ENCODE data around the gene RNF31.

Gene RNF31

DNA sequence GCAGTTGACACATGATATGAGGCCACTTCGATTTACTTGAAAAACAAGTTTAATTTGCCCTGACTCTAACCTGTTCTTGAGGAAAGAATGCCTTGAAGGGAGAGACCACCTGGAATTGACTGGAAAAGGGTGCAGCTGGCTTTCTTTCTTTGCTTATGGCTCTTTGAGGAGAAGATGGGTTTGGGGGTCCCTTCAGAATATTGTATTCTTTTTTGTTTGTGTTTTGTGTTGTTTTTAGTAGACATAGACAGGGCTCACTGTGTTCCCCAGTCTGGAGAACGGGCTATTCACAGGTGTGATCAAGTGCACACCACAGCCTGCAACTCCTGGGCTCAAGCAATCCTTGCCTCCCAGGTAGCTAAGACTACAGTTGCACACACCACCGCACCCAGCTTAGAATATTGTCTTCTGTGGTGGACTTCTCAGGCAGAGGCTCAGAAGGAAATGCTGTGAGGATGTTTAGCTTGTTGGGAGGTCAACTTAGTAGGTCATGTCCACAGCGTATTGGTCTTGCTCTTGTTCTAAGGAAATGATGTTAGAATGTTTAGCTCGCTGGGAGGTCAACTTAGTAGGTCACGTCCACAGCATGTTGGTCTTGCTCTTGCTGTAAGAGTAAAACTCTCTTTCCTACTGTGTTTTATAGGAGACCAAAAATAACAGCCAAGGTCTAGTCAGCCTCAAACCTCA lies 31.0 kb upstream of the RNF31 start:
- no peak for DNase-seq (ENCODE audit: low read depth)

- DNase-seq (ENCODE audit: low read depth) = no peak
Measured at GRCh38 chr14:24117179-24117578, 30.1 kb upstream of the RNF31 start.

GRCh38 chr14:24119691-24120090 lies 27.6 kb upstream of the RNF31 start:
- no peak for DNase-seq (ENCODE audit: low read depth)

- DNase-seq (ENCODE audit: low read depth) = no peak
Measured at GRCh38 chr14:24121210-24121609, 26.1 kb upstream of the RNF31 start.

- DNase-seq (ENCODE audit: low read depth) = no peak
Measured at GRCh38 chr14:24122416-24122815, 24.9 kb upstream of the RNF31 start.

DNA sequence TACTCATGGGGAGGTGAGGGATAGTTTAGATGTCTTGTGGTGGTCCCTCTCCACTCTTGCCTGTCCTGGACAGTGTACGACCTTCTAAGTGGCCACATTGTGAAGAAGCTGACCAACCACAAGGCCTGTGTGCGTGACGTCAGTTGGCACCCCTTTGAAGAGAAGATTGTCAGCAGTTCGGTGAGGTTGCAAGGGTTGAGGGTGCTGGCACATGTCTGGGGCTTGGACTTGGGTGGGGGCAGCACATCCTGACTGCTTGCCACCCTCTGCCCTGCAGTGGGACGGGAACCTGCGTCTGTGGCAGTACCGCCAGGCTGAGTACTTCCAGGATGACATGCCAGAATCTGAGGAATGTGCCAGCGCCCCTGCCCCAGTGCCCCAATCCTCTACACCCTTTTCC lies 24.4 kb upstream of the RNF31 start:
- DNase-seq (ENCODE audit: low read depth) = no peak

GRCh38 chr14:24123424-24124417 lies 23.6 kb upstream of the RNF31 start:
- no peak for DNase-seq (ENCODE audit: low read depth)

DNA sequence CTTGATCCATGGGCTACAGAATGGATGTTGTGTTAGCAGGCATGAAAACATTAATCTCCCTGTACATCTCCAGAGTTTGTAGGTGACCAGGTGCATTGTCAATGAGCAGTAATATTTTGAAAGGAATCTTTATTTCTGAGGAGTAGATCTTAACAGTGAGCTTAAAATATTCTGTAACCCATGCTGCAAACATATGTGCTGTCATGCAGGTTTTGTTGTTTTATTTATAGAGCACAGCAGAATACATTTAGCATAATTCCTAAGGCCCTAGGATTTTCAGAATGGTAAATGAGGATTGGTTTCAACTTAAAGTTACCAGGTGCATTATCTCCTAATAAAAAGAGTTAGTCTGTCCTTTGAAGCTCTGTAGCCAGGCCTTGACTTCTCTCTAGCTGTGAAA lies 20.4 kb upstream of the RNF31 start:
- no peak for DNase-seq (ENCODE audit: low read depth)

DNA sequence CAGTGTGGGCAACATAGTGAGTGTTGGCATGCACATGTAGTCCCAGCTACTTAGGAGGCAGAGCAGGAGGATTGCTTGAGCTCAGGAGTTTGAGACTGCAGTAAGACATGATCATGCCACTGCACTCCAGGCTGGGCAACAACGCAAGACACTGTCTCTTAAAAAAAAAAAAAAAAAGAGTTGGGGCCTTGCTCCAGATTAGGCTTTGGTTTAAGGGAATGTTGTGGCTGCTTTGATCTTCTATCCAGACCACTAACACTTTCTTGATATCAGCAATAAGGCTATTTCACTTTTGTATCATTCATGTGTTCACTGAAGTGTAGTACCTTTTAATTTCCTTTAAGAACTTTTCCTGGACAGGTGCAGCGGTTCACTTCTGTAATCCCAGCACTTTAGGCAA lies 19.6 kb upstream of the RNF31 start:
- DNase-seq (ENCODE audit: low read depth) = no peak

DNA sequence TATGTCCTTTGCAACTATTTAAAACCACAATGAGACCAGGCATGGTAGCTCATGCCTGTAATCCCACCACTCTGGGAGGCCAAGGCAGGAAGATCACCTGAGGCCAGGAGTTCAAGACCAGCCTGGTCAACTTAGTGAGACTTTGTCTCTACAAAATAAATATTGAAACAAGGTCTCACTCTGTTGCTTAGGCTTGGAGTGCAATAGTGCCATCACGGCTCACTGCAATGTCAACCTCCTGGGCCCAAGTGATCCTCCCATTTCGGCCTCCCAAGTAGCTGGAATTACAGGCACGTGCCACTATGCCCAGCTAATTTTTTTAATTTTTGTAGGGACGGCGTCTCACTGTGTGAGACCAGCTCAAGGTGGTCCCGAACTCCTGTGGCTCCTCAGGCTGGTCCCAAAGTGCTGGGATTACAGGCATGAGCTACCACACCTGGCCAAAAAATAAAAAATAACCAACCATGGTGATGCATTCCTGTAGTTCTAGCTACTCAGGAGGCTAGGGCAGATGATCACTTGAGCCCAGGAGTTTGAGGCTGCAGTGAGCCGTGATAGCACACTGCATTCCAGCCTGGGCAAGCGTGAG lies 17.8 kb upstream of the RNF31 start:
- no peak for DNase-seq (ENCODE audit: low read depth)

- no peak for DNase-seq (ENCODE audit: low read depth)
Measured at GRCh38 chr14:24130380-24130716, 16.9 kb upstream of the RNF31 start, which contains the start of gene FITM1. FITM1 (plus strand) TSS chr14:24130659; CDS start chr14:24131564, 905 bp downstream.

DNA sequence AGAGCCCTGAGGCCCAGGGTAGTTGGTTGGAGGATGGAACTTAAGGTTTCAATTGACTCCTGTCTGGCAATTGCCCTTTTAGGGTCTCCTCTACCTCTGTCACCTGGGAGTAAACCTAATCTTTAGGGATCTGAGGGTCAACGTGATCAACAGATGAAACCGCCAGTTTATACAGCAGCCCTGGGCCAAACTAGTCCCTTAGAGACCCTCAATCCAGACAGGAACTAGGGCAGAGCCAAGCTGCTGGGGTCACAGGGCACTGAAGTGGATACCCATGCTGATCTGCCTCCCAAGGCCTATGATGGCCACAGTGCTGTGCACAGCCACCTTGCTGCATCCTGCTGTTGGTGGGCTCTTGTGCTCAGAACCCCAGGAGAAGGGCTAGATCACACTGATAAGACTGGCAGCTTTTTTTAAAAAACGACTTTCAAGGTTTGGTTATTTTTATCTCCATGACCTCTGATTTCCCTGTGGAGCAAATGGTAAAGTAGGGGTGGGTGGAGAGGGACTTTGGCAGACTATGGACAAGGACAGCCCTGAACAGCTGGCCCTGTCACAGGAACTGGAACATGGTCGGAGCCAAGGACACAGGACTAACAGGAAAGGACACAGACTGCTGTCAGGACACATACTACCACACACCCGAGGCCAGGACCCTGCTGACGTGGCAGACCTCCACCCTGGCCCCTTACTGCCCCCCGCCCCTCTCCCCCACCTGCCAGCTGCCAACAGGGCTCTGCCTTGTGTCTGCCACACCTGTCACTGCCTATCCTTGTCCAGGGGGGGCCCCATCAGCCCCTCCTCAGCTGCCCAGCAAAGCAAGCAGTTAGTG lies 16.4 kb upstream of the RNF31 start:
- DNase-seq (ENCODE audit: low read depth) = no peak

DNA sequence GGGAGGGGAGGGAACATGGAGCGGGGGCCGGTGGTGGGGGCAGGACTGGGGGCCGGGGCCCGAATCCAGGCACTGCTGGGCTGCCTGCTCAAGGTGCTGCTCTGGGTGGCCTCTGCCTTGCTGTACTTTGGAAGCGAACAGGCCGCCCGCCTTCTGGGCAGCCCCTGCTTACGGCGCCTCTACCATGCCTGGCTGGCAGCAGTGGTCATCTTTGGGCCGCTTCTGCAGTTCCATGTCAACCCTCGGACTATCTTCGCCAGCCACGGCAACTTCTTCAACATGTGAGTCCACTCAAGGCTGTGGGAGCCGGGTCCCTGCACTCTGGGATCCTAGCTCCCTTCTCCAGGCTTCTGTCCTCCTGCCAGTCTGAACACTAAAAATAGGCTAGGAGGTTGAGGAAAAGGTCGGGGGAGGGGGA lies 15.7 kb upstream of the RNF31 start:
- DNase-seq (ENCODE audit: low read depth) = no peak

- DNase-seq (ENCODE audit: low read depth) = no peak
Measured at GRCh38 chr14:24132061-24132685, 15.1 kb upstream of the RNF31 start.

DNA sequence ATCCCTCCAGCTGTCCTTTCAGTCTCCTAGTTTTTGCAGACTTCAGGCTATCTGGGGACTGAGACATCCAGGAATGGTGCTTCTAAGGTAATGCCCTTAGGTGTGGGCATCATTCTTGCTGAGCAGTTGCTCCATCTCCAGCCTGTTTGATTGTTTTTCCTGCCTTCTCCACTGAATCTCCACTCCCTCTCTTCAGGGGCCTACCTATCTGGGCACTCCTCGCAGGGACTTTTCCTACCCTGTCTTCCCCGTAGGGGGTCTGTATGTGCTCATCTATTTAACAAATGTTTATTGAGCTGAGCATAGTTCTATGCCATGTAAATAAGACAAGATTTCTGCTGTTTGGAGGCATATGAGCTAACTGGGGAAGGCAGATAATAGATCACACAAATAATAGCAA lies 14.3 kb upstream of the RNF31 start:
- no peak for DNase-seq (ENCODE audit: low read depth)

- DNase-seq (ENCODE audit: low read depth) = no peak
Measured at GRCh38 chr14:24133735-24134134, 13.6 kb upstream of the RNF31 start.

- no peak for DNase-seq (ENCODE audit: low read depth)
Measured at GRCh38 chr14:24135584-24135833, 11.8 kb upstream of the RNF31 start.

DNA sequence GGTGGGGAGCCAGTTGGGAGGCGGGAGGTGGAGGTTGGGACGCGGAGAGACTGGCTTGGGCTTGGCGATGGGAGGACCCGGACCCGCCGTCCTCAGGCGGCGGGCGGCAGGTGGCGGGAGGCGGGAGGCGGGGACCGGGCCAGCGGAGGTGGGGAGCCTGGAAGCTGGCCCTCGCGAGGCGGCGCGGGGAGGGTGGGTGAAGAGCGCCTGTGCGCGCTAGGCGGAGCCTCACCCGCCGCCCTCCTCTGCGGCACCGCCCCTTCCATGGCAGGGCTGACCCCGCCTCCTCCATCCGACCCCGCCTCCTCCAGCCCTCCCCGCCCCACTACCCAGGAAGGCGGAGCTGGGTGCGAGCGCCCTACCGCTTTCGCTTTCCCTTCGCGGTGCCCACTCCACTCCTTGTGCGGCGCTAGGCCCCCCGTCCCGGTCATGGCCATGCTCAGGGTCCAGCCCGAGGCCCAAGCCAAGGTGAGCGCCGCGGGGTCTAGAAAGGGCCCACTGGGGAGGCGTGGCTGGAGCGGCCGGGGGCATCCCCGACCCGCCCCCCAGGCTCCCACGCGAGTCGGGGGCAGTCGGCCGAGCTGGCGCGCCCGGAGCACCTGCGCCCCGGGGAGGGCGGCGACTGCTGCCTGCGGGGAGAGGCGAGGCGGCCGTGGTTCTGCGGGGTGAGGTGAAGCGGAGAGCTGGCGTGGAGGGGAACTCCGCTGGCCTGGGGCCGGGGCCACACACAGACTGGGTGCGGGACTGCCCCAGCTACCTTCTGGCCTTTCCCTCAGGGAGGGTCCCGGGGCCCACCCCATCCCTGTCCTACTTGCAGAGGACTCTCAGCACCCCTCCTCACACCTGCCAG lies 11.2 kb upstream of the RNF31 start, which contains the start of gene PSME1:
TSS of gene PSME1 (plus strand) at position 361 of the 850 bp plus-strand sequence. CDS start at position 430, 69 bp downstream.
- no peak for DNase-seq (ENCODE audit: low read depth)

DNA sequence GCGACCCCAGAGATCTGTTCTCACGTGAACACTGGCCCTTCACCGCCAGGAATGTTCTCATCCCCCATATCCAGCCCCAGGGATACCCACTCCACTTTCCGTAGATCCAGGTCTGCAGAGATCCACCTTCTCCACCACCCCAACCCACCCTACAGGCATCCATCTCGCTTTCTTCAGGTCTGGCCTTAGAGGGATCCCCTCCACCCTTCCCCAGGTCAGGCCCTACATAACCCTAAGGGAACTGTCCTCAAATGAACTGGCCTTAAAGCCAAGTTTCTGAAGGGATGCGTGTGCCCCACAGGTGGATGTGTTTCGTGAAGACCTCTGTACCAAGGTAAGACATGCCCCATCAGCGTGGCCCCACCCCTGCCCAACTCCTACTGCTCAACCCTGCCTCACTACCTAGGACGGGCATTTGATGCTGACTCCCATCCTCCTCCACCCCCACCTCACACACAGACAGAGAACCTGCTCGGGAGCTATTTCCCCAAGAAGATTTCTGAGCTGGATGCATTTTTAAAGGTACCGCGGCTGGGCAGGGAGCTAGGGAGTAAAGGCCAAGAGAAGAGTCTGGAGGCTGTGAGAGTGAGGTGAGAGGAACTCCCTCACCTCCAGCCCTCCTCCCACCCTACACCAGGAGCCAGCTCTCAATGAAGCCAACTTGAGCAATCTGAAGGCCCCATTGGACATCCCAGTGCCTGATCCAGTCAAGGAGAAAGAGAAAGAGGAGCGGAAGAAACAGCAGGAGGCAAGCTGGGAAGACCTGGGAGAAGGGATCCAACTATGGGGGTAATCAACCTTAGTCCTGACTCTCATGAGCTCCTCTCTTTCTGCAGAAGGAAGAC lies 10.4 kb upstream of the RNF31 start:
- DNase-seq (ENCODE audit: low read depth) = no peak

Data from HS-5 (cell line).